Ovary (tissue), 9 donors: Measurements from ENCODE around the gene TBC1D19. TPM values are rescaled to one million over a fixed set of nuclear protein-coding genes. Genes with fewer than 3 reads are reported as not detected.

Experiments
- DNase-seq, 5 donors: peaks; one replicate each; pipeline ENCODE4 v3.0.0-alpha.2; 2019 to 2020
- H3K27ac ChIP-seq, 2 donors: fragments of 200-600 bp; one replicate each; pipeline versions ENCODE4 v1.5.1 to v1.8.0; 2019 to 2022
- H3K27me3 ChIP-seq: fragments of 200-600 bp; one replicate; pipeline ENCODE4 v1.8.0; 2022
- H3K36me3 ChIP-seq: fragments of 200-600 bp; sonication (generic); one replicate; pipeline ENCODE4 v1.5.1; 2019
- H3K4me1 ChIP-seq: one replicate; pipeline ENCODE4 v1.8.1; 2013; ENCODE audit warnings: mild to moderate bottlenecking, moderate library complexity; ENCODE audit not compliant: insufficient read depth
- H3K4me3 ChIP-seq: fragments of 200-600 bp; sonication (generic); one replicate; pipeline ENCODE4 v1.5.1; 2017
- H3K9me3 ChIP-seq, 2 donors: fragments of 200-600 bp in 1 of 2; sonication (generic) in 1 of 2; one replicate each; pipeline versions ENCODE4 v1.5.1 to v1.8.1; 2013 to 2019; ENCODE audit warnings: mild to moderate bottlenecking in 1 of 2, moderate library complexity in 1 of 2
- EP300 ChIP-seq: sonication (generic); formaldehyde crosslinking; IDR thresholded peaks from one replicate; pipeline ENCODE4 v1.6.1; 2017; ENCODE audit warnings: antibody characterized with exemption
- POLR2A ChIP-seq: fragments of 450-650 bp; IDR thresholded peaks from one replicate; pipeline ENCODE4 v1.6.1; 2017; ENCODE audit warnings: antibody characterized with exemption, mild to moderate bottlenecking, moderate library complexity
- WGBS, 3 donors: extraction: QIAGEN DNeasy Blood & Tissue Kit in 1 of 3; methylation state at CpG; one replicate each; pipeline versions ENCODE4 v1.1.5 to v1.1.7; 2013 to 2017; 5-methylcytosine and 5-hydroxymethylcytosine counted together
- intact Hi-C, 4 donors: fragments of 100-400 bp; cut with DNase I; formaldehyde crosslinking; loops; one replicate each; pipeline versions ENCODE4 v1.11.0 to v1.15.1; 2022 to 2023
- polyA plus RNA-seq, 2 donors: library from polyadenylated mRNA; stranded (reverse); fragments of 200-250 nt in 1 of 2; fragments of 350-450 nt in 1 of 2; fragmentation: Illumina TruSeq in 1 of 2; extraction: RNeasy Lipid Tissue Mini Kit (QIAGEN cat#74804) in 1 of 2; gene quantifications; one replicate each; pipeline ENCODE4 v1.2.3, GENCODE V29; 2013 to 2014
- total RNA-seq, 7 donors: library from RNA; depleted of rRNA in 2 of 7; stranded (reverse); fragments of >200 nt in 2 of 7; fragmentation: NEBNext Ultra II Directional in 3 of 7; extraction: Animal tissue kit (Norgen Biotek cat#: 25700) in 3 of 7; gene quantifications; one replicate each; pipeline versions ENCODE4 v1.1.0 to v1.2.4, GENCODE V29; 2016 to 2023
- TF ChIP-seq, protein P1 (sequence below), 3 donors: fragments of 450-650 bp in 2 of 3; fragments of 200-600 bp in 1 of 3; IDR thresholded peaks; one replicate each; pipeline versions ENCODE4 v1.5.1 to v1.8.0; 2016 to 2022; ENCODE audit warnings: antibody characterized with exemption in 3 of 3, mild to moderate bottlenecking in 1 of 3
- donor health status: DM: no; HTN: no; CAD: no; lungs with moderate emphysema.
- donor health status: DM: no; HTN: no; CAD: no.
- donor health status: Bipolar disorder and iron deficiency.
- donor health status: DM: yes; HTN: yes; CAD: no.
- donor health status: DM: no; HTN: no; CAD: no.
- donor health status: DM: yes; HTN: yes; CAD: no.

The TBC1D19 gene
- total and polyA plus RNA-seq, 9 donors: 6.0 to 25.2 (median 14.8) TPM

DNA sequence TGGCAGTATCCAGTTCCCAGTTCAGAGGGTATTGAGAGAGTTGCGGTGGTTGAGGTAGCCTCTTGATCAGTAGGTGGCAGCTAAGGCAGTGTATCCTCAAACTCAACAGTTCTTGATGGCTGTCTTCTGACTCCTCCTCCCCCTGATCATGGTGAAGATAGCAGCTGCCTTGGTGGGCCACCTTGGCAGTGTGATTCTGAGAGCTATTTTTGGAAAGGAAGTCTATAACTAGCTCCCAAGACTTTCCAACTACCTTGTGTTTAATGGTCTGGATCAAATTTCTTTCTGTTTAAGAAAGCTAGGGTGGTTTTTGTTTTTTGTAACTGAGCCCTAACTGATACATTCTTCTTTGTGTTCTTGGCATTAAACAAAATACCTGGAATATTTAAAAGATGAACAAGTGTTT lies 10.5 kb upstream of the TBC1D19 start:
- no peaks in the 10 kb centered on the region for H3K36me3 ChIP-seq
- no peaks in the 10 kb centered on the region for H3K9me3 ChIP-seq
- no peak overlapping the region for H3K27ac ChIP-seq
- no peak for DNase-seq
- TF ChIP-seq POLR2A (no peak), EP300 (no peak)
- TF ChIP-seq, protein P1, sequence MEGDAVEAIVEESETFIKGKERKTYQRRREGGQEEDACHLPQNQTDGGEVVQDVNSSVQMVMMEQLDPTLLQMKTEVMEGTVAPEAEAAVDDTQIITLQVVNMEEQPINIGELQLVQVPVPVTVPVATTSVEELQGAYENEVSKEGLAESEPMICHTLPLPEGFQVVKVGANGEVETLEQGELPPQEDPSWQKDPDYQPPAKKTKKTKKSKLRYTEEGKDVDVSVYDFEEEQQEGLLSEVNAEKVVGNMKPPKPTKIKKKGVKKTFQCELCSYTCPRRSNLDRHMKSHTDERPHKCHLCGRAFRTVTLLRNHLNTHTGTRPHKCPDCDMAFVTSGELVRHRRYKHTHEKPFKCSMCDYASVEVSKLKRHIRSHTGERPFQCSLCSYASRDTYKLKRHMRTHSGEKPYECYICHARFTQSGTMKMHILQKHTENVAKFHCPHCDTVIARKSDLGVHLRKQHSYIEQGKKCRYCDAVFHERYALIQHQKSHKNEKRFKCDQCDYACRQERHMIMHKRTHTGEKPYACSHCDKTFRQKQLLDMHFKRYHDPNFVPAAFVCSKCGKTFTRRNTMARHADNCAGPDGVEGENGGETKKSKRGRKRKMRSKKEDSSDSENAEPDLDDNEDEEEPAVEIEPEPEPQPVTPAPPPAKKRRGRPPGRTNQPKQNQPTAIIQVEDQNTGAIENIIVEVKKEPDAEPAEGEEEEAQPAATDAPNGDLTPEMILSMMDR (IDR thresholded peaks at IDR 0.05): no peak
- intact Hi-C loops: no loop called here
- H3K4me3 ChIP-seq: no peak overlapping the region
- H3K4me1 ChIP-seq: no peaks in the 10 kb centered on the region
- 64 to 84% (median 79%) methylated on average over 1 of the region's 1 CpG for WGBS, 3 donors
- H3K27me3 ChIP-seq: no peaks in the 10 kb centered on the region

DNA sequence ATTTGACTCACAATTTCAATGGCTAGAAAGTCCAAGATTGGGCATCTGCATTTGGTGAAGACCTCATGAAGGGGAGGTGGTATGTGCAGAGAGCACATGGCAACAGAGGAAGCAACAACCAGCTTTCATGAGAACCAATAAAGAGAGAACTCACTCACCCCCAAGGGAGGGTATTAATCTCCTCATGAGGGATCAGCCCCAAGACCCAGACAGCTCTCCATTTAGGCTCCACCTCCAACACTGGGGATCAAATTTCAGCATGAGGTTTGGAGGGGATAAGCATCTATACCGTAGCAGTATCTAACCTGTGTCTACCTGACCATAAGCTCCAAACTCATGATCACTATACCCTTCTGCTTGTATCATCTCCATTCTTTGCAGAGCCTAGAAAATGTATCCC lies 9.3 kb upstream of the TBC1D19 start:
- 25 to 38% (median 31%) methylated on average over 1 of the region's 1 CpG for WGBS, 3 donors
- DNase-seq: no peak
- Histone ChIP-seq H3K4me1 (no peaks in the 10 kb centered on the region), H3K36me3 (no peaks in the 10 kb centered on the region), H3K9me3 (no peaks in the 10 kb centered on the region), H3K27me3 (no peaks in the 10 kb centered on the region), H3K4me3 (no peak overlapping the region), H3K27ac (no peak overlapping the region)
- intact Hi-C loops: no loop called here
- TF ChIP-seq, protein P1 (IDR thresholded peaks at IDR 0.05): no peak
- TF ChIP-seq POLR2A (no peak), EP300 (no peak)

- no peak overlapping the region for H3K4me3 ChIP-seq
- no peak for DNase-seq
- H3K27me3 ChIP-seq: no peaks in the 10 kb centered on the region
- H3K27ac ChIP-seq: no peak overlapping the region
- intact Hi-C loops: no loop called here
- H3K4me1 ChIP-seq: no peaks in the 10 kb centered on the region
- no peaks in the 10 kb centered on the region for H3K36me3 ChIP-seq
- TF ChIP-seq POLR2A (no peak), EP300 (no peak)
- TF ChIP-seq, protein P1 (IDR thresholded peaks at IDR 0.05): no peak
- WGBS, 3 donors: 43 to 52% (median 49%) methylated on average over 7 of the region's 7 CpGs
- H3K9me3 ChIP-seq: no peaks in the 10 kb centered on the region
These were observed 7.6 kb upstream of the TBC1D19 start for GRCh38 chr4:26576231-26576739.

- Histone ChIP-seq H3K4me3 (no peak overlapping the region), H3K36me3 (no peaks in the 10 kb centered on the region), H3K4me1 (no peaks in the 10 kb centered on the region), H3K9me3 (no peaks in the 10 kb centered on the region), H3K27ac (no peak overlapping the region), H3K27me3 (no peaks in the 10 kb centered on the region)
- 66 to 80% (median 77%) methylated on average over 2 of the region's 2 CpGs for WGBS, 3 donors
- intact Hi-C loops: no loop called here
- no peak for DNase-seq
- no peak for TF ChIP-seq EP300
- TF ChIP-seq, protein P1 (IDR thresholded peaks at IDR 0.05): no peak
- TF ChIP-seq POLR2A: no peak
These were observed 6.8 kb upstream of the TBC1D19 start for GRCh38 chr4:26577066-26577465.
